HepG2 (cell line): ENCODE measurements around the gene RREB1.

Experiments used
- CCAR2 ChIP-seq: fragments of 200-400 bp; formaldehyde crosslinking; optimal IDR thresholded peaks from 2 replicates; pipeline ENCODE3; 2018; ENCODE audit warnings: low read depth, mild to moderate bottlenecking, low read length, moderate library complexity
- FOXP1 ChIP-seq, 2 experiments: fragments of 450-650 bp in 1 of 2; IDR thresholded peaks; 2 replicates each; pipeline ENCODE4 v1.6.1; 2017 to 2018; ENCODE audit warnings: antibody characterized with exemption in 1 of 2
- HDAC6 ChIP-seq: fragments of 200-600 bp; sonication (generic); IDR thresholded peaks from 2 replicates; pipeline ENCODE4 v1.7.0; 2017; ENCODE audit warnings: mild to moderate bottlenecking, antibody characterized with exemption, low read length, low read depth
- POLR2A ChIP-seq, 2 experiments: IDR thresholded peaks; 2 replicates each; pipeline ENCODE4 v1.6.1; 2011; ENCODE audit warnings: low read depth in 2 of 2, low read length in 2 of 2, mild to moderate bottlenecking in 1 of 2, moderate library complexity in 1 of 2; ENCODE audit not compliant: insufficient read depth in 1 of 2
- RFX3 ChIP-seq: IDR thresholded peaks from 2 replicates; pipeline ENCODE4 v1.6.1; 2016; ENCODE audit warnings: missing biosample characterization, missing genetic modification reagents
- RXRA ChIP-seq: sonication (generic); formaldehyde crosslinking; IDR thresholded peaks from 2 replicates; pipeline ENCODE4 v1.5.1; 2020; ENCODE audit warnings: missing genetic modification reagents
- SP1 ChIP-seq, 2 experiments: fragments of 450-650 bp in 1 of 2; sonication (generic) in 1 of 2; formaldehyde crosslinking in 1 of 2; IDR thresholded peaks; 2 replicates each; pipeline versions ENCODE4 v1.4.0 to v1.6.1; 2016 to 2020; ENCODE audit warnings: missing genetic modification reagents in 1 of 2
- SP140L ChIP-seq: sonication (generic); formaldehyde crosslinking; IDR thresholded peaks from 2 replicates; pipeline ENCODE4 v1.4.0; 2020; ENCODE audit warnings: missing genetic modification reagents, borderline replicate concordance
- ZNF235 ChIP-seq: sonication (generic); formaldehyde crosslinking; IDR thresholded peaks from 2 replicates; pipeline ENCODE4 v1.8.1; 2023; ENCODE audit warnings: mild to moderate bottlenecking, missing genetic modification reagents, borderline replicate concordance
- TF ChIP-seq, protein P1 (sequence below): sonication (generic); formaldehyde crosslinking; conservative IDR thresholded peaks from 2 replicates; pipeline ENCODE4 v1.4.0; 2020; ENCODE audit warnings: missing genetic modification reagents
- TF ChIP-seq, protein P2 (sequence below): sonication (generic); formaldehyde crosslinking; IDR thresholded peaks from 2 replicates; pipeline ENCODE4 v1.5.0; 2020; ENCODE audit warnings: mild to moderate bottlenecking, missing genetic modification reagents

DNA sequence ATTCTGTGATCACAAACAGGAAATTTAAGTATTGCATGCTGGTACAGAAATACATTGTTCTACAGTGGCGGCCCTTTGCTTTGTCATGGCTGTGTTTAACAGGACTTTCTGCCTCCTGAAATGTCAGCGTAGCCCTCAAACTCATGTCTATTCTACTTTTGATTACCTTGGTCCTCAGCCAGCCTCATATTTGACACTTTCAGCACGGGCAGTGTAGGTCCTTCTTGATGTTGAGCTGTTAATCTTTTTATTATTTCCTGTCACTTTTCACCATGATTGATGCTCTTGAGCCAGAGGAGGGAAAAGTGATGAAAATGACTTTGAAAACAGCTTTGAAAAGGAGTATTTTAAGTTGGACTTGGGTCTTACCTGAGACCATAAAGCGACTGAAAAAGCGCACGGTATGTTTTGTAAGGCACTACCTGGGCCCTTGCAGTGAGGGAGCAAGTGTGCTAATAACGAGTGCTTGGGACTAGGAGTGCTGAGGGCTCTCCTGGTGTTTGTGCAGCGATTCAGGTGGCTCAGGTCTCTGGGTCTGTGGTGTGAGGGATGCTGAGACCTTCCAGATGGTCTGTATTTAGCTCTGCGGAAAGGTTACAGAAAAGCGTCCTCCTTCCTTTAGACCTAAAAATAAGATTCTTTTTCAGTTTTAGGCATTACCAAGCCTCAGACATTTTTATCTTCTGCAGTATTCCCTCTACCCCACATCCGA, 45.2 kb upstream of the RREB1 start:
- TF ChIP-seq, protein P1, sequence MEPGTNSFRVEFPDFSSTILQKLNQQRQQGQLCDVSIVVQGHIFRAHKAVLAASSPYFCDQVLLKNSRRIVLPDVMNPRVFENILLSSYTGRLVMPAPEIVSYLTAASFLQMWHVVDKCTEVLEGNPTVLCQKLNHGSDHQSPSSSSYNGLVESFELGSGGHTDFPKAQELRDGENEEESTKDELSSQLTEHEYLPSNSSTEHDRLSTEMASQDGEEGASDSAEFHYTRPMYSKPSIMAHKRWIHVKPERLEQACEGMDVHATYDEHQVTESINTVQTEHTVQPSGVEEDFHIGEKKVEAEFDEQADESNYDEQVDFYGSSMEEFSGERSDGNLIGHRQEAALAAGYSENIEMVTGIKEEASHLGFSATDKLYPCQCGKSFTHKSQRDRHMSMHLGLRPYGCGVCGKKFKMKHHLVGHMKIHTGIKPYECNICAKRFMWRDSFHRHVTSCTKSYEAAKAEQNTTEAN (CRISPR knock-in tag): no peak
- TF ChIP-seq ZNF235 (CRISPR knock-in tag) (no peak), RXRA (no peak), SP1 (IDR thresholded peaks at IDR 0.05) (no peak), SP1 (CRISPR knock-in tag; IDR thresholded peaks at IDR 0.05) (no peak), POLR2A (IDR thresholded peaks at IDR 0.05; ENCODE audit: insufficient read depth in 1 of 2, low read depth in 2 of 2, low read length in 2 of 2) (no peak), FOXP1 (IDR thresholded peaks at IDR 0.05) (no peak), FOXP1 (CRISPR knock-in tag; IDR thresholded peaks at IDR 0.05) (no peak), RFX3 (CRISPR knock-in tag) (no peak), HDAC6 (no peak), CCAR2 (no peak), SP140L (no peak)
- TF ChIP-seq, protein P2, sequence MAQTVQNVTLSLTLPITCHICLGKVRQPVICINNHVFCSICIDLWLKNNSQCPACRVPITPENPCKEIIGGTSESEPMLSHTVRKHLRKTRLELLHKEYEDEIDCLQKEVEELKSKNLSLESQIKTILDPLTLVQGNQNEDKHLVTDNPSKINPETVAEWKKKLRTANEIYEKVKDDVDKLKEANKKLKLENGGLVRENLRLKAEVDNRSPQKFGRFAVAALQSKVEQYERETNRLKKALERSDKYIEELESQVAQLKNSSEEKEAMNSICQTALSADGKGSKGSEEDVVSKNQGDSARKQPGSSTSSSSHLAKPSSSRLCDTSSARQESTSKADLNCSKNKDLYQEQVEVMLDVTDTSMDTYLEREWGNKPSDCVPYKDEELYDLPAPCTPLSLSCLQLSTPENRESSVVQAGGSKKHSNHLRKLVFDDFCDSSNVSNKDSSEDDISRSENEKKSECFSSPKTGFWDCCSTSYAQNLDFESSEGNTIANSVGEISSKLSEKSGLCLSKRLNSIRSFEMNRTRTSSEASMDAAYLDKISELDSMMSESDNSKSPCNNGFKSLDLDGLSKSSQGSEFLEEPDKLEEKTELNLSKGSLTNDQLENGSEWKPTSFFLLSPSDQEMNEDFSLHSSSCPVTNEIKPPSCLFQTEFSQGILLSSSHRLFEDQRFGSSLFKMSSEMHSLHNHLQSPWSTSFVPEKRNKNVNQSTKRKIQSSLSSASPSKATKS (CRISPR knock-in tag): no peak
